HPDE6-E6E7 (cell line): ENCODE data around the gene RPRD2.
A peak's percentile ranks its signal among the peaks of the same experiment; 100 is the strongest.

ENCODE experiments used
- DNase-seq: peaks from one replicate; pipeline ENCODE4 v3.0.0; 2011; ENCODE audit warnings: missing footprints; ENCODE audit errors: extremely low spot score

RPRD2 gene

DNA sequence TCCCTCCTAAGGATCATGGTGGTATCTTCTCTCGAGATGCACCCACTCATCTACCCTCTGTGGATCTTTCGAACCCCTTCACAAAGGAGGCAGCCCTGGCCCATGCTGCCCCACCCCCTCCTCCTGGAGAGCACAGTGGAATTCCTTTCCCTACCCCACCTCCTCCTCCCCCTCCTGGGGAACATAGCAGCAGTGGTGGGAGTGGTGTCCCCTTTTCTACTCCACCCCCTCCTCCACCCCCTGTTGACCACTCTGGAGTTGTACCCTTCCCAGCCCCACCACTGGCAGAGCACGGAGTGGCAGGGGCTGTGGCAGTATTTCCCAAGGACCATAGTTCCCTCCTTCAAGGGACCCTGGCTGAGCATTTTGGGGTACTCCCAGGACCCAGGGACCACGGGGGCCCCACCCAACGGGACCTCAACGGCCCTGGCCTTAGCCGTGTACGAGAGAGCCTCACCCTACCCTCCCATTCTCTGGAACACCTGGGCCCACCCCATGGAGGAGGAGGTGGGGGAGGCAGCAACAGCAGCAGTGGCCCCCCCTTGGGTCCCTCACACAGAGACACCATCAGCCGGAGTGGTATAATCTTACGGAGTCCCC, 108.8 kb downstream of the RPRD2 start:
- DNase-seq, result no peak

DNA sequence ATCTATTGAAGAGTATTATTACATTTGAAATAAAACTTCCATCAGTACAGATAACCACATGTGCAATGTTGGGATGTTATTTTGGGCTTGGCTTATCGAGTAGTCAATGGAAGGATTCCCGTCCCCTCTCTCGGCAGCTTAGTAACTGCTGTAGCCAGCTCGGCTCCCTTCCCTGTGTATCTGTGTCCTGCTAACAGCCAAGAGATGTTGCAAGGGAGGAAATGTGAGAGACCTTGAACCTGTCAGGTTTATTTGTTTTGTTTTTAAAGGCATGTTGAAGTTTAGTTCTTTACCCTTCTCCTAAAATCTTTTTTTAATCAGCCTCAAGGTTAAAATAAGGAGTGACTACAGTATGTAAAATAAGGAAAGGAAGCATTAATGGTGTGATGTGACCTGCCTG, 109.7 kb downstream of the RPRD2 start:
- DNase-seq, result no peak

DNA sequence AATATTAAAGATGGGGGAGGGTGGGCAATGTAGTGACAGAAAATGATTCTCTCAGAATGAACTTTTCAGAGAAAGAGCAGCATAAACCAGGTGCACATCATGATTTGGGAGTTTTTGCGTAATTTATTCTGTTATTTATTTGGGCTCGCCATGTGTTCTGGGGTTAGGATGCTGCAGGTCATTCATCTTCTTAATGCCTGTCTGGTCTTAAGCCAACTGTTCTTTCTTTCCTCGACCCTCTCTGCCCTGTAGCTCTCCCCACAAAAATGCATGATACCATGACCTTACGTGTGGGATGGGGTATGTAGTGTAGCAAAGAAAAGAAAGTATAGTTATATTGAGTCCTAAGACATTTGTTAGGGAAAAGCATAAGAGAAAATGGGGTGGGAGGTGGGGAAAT, 110.9 kb downstream of the RPRD2 start:
- no peak for DNase-seq

DNA sequence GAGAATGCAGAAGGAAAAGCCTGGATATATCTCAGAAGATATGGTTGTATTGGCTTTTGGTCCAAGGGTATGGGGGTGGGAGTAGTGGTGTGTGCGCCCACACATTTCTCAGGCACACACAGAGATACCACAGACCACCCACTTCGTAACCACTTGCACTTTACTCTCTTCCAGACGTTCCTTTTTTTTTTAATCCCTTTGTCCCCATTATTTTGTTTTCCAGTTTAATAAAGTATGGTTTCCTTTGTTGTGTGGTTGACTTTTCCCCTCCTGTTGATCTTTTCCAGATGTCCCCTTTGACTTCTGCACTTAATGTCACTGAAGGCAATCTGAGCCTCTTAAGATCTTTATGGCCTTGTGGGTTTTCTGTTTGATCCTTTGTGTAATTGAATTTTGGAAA, 112.8 kb downstream of the RPRD2 start:
- no peak for DNase-seq

- peak; percentile 34 for DNase-seq
Observed at GRCh38 chr1:150477320-150477719, 113.4 kb downstream of the RPRD2 start.

DNA sequence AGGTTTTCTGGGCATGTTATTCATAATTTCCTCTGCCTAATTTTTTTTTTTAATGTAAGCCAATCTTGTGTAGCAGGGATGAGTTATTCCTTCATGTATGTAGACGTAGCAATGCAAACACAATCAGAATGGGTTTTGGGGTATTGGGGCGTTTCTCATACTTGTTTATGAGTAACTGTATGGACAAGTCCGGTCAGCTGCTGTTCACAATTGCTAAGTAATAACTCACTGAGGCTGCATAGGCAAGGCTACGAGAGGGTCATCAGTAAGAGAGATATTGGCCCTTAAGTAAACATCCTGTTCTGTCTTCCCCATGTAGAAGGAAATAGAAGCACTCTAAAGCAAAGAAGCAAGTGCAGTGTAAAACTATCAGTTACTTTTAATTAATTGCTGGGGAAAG, 113.8 kb downstream of the RPRD2 start:
- peak; percentile 89 for DNase-seq

GRCh38 chr1:150479370-150479769, 115.4 kb downstream of the RPRD2 start:
- no peak for DNase-seq

GRCh38 chr1:150479927-150480352, 116.0 kb downstream of the RPRD2 start:
- DNase-seq, result no peak

GRCh38 chr1:150484431-150484830, 120.5 kb downstream of the RPRD2 start:
- peak; percentile 38 for DNase-seq

DNA sequence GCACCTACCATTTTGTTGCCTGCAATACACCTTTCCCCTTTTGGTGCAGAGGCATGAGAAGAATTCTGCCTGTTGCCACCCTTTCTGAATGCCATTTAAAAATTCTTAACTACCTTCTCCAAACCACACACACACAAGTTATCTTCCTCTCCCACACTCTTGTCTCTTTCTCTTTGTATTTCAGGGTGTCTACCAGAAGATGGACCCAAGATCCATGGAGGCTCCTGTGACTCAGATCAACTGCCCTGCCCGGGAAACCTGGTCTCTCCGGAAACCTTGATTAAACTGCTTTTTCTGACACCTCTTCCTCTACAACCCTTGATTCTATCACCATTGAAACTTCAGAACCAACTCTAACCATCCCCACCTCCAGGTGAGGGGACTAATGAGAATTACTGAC, 120.9 kb downstream of the RPRD2 start:
- no peak for DNase-seq

GRCh38 chr1:150486966-150487762, 123.2 kb downstream of the RPRD2 start, which contains the start of gene TARS2:
Gene TARS2, plus strand, starts transcription at chr1:150487419. Its CDS starts 32 bp downstream, at chr1:150487451.
- DNase-seq, result peak; percentile 98

- DNase-seq, result no peak
Observed at GRCh38 chr1:150487763-150488115, 123.8 kb downstream of the RPRD2 start.

- no peak for DNase-seq
Observed at GRCh38 chr1:150493175-150493574, 129.2 kb downstream of the RPRD2 start.

- no peak for DNase-seq
Observed at GRCh38 chr1:150498342-150498741, 134.4 kb downstream of the RPRD2 start.

- no peak for DNase-seq
Observed at GRCh38 chr1:150505431-150505830, 141.5 kb downstream of the RPRD2 start.

DNA sequence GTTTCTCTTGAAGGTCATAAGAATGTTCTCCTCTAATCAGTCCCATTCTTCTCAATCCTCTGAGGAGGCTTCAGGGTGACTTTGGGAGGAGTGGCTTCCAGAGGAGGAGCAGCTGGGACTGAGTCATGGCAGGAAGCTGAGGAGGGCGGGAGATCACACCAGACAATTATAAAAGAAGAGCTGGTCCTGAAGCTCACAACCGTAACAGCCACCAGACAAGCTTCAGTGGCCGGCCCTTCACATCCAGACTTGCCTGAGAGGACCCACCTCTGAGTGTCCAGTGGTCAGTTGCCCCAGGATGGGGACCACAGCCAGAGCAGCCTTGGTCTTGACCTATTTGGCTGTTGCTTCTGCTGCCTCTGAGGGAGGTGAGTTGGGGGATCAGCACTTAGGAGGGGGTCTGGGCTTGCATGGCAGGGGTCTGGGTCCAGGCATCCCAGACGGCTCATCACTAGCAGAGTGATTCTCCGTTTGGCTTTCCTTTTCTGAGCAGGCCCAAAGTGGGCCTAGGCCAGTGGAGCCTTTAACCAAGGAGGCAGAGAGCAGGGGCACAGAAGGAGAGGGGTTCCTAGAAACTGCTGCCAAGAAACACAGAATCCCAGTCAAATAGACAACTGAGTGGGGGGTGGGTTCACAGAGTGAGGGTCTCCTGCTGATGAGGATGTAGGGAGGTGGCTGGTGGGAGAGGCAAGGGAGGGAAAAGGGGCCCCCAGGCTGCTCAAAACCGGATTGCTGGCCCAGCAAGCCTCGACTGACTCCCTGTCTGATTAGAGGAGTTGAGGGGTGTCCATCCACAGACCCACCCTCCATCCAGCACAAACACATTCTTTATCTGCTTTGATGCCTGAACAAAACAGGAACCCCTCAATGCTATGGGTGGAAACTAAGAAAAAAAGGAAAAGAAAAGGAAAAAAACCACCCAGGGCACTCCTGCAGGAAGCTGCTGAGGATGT, 144.2 kb downstream of the RPRD2 start, which contains the start of gene ECM1:
ECM1 (plus strand) TSS at position 198 of the 953 bp plus-strand sequence; CDS start at position 299, 101 bp downstream.
- DNase-seq, result peak; percentile 88

DNA sequence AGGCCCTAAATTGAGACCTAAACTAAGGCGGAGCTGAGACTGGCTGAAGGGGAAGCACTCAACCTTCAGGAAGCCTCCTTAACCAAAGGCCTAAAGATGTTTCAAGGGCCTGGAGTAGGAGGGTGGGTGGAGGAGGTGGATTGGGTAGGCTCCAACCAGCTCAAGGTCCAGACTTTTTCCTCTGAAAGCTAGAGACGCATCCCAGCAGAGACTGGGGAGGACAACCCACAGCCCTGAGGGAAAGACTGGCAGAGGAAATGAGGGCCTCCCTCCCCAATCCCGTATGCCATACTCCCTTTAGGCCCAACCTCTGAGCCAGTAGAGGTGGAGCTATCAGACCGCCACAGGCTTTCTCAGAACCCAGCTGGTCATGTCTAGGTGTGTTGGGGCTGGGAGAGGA, 145.0 kb downstream of the RPRD2 start:
- no peak for DNase-seq

- DNase-seq, result no peak
Observed at GRCh38 chr1:150511551-150511950, 147.6 kb downstream of the RPRD2 start.

- no peak for DNase-seq
Observed at GRCh38 chr1:150511985-150512660, 148.2 kb downstream of the RPRD2 start.

DNA sequence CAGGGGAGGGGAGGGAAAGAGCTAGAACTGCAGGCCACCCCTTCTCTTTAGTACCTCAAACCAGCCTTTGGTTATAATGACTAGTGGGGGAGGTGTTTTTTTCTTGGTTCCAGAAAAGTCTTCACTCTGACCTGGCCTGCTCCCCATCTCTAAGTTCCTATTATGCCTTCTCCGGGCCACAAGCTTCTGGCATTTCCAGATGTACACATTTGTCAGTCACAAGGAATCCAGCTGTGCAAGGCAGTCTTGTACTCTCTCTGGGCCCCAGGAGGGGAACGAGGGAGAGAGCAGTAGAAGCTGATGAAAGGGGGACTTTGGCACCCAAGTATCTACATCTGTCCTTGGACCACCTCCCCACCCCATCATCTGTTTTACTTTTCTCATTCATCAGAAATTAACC, 148.9 kb downstream of the RPRD2 start:
- no peak for DNase-seq

DNA sequence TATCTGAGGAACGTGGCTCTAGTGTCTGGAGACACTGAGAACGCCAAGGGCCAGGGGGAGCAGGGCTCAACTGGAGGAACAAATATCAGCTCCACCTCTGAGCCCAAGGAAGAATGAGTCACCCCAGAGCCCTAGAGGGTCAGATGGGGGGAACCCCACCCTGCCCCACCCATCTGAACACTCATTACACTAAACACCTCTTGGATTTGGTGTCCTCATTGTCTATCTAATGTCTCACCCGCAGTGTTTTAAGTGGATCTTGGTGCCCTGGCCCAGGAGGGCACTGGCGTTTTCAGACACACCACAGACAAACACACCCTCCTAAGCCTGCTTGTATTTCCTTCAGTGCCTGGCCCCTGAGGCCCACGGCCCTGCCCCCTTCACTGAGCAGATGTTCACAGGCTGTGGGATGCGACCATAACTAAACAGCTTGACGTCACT, 149.4 kb downstream of the RPRD2 start:
- peak; percentile 42 for DNase-seq
